HL-60 (cell line): ENCODE results near the gene IL12B.

Experiments
- DNase-seq, 2 experiments: peaks; one replicate each; pipeline ENCODE4 v3.0.0-alpha.2; 2010 to 2020; ENCODE audit warnings: low read depth in 1 of 2, low spot score in 1 of 2
- H3K27ac ChIP-seq: fragments of 250-450 bp; sonication (Bioruptor Pico); replicated peaks from 2 replicates; pipeline ENCODE4 v1.5.1; 2020; ENCODE audit warnings: mild to moderate bottlenecking, moderate library complexity
- H3K27me3 ChIP-seq: fragments of 250-450 bp; sonication (Bioruptor Pico); 2 replicates; pipeline ENCODE4 v1.5.1; 2021; ENCODE audit warnings: mild to moderate bottlenecking, moderate library complexity; ENCODE audit not compliant: insufficient read depth, poor library complexity, severe bottlenecking
- H3K4me3 ChIP-seq: replicated peaks from 2 replicates; pipeline ENCODE4 v1.5.1; 2011; ENCODE audit warnings: mild to moderate bottlenecking, control low read depth, low read length; ENCODE audit not compliant: insufficient read depth
- CTCF ChIP-seq: IDR thresholded peaks from one replicate; pipeline ENCODE4 v1.5.1; 2011; ENCODE audit warnings: low read length, control low read depth, inconsistent platforms; ENCODE audit not compliant: insufficient read depth
- GABPA ChIP-seq: IDR thresholded peaks from 2 replicates; pipeline ENCODE4 v1.6.1; 2012; ENCODE audit warnings: low read depth
- POLR2AphosphoS5 ChIP-seq: IDR thresholded peaks from 2 replicates; pipeline ENCODE4 v1.6.1; 2012; ENCODE audit warnings: low read depth
- REST ChIP-seq: IDR thresholded peaks from 2 replicates; pipeline ENCODE4 v1.6.1; 2012; ENCODE audit warnings: low read depth; ENCODE audit not compliant: insufficient replicate concordance
- SPI1 ChIP-seq: IDR thresholded peaks from 2 replicates; pipeline ENCODE4 v1.6.1; 2012; ENCODE audit warnings: low read depth, mild to moderate bottlenecking, borderline replicate concordance

The IL12B gene

GRCh38 chr5:159345336-159345735 is 15.0 kb upstream of the IL12B start:
- H3K27me3 ChIP-seq = no peaks in the 10 kb centered on the region
- no peak overlapping the region for H3K27ac ChIP-seq
- H3K4me3 ChIP-seq = no peak overlapping the region
- TF ChIP-seq POLR2AphosphoS5 (no peak), REST (no peak), GABPA (no peak), SPI1 (no peak), CTCF (no peak)
- DNase-seq = peak in 1 of 2 experiments; percentile 73

- peak overlapping the region; percentile 55 for H3K27ac ChIP-seq
- H3K4me3 ChIP-seq = no peak overlapping the region
- peak; percentile 68 to 69 for DNase-seq
Measured at GRCh38 chr5:159343295-159344094, 13.2 kb upstream of the IL12B start.

More at GRCh38 chr5:159343295-159344094, 13.2 kb upstream of the IL12B start:
- no peak for TF ChIP-seq CTCF
- TF ChIP-seq POLR2AphosphoS5 = no peak
- TF ChIP-seq SPI1 = no peak
- no peak for TF ChIP-seq REST
- no peak for TF ChIP-seq GABPA
- no peaks in the 10 kb centered on the region for H3K27me3 ChIP-seq
